ENCODE results near the gene TRDMT1. TPM values are rescaled to one million over a fixed set of nuclear protein-coding genes. Genes with fewer than 3 reads are reported as not detected.

Gene TRDMT1
- polyA plus RNA-seq, 1 experiment = 2.4 TPM

- TF ChIP-seq, protein P1, sequence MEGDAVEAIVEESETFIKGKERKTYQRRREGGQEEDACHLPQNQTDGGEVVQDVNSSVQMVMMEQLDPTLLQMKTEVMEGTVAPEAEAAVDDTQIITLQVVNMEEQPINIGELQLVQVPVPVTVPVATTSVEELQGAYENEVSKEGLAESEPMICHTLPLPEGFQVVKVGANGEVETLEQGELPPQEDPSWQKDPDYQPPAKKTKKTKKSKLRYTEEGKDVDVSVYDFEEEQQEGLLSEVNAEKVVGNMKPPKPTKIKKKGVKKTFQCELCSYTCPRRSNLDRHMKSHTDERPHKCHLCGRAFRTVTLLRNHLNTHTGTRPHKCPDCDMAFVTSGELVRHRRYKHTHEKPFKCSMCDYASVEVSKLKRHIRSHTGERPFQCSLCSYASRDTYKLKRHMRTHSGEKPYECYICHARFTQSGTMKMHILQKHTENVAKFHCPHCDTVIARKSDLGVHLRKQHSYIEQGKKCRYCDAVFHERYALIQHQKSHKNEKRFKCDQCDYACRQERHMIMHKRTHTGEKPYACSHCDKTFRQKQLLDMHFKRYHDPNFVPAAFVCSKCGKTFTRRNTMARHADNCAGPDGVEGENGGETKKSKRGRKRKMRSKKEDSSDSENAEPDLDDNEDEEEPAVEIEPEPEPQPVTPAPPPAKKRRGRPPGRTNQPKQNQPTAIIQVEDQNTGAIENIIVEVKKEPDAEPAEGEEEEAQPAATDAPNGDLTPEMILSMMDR (IDR thresholded peaks at IDR 0.05; ENCODE audit: insufficient read depth, low read depth, low read length) = no peak
- ChIA-PET CTCF (interaction anchor here (1.0 to 1.4 kb wide), 2 partner anchors 10 to 66 kb away, joined by 3 to 4 read pairs; no protein-coding TSS in a partner anchor), POLR2A (no interaction called here)
- Histone ChIP-seq H3K4me3 (ENCODE audit: low read depth, low read length) (no peak overlapping the region), H3K27me3 (ENCODE audit: control insufficient read depth, insufficient read depth, low read length) (no peaks in the 10 kb centered on the region), H3K36me3 (ENCODE audit: control insufficient read depth, insufficient read depth, low read length) (no peaks in the 10 kb centered on the region)
- no peak for DNase-seq (ENCODE audit: low read depth)
Observed at GRCh38 chr10:17134282-17134681, 67.2 kb downstream of the TRDMT1 start.

DNA sequence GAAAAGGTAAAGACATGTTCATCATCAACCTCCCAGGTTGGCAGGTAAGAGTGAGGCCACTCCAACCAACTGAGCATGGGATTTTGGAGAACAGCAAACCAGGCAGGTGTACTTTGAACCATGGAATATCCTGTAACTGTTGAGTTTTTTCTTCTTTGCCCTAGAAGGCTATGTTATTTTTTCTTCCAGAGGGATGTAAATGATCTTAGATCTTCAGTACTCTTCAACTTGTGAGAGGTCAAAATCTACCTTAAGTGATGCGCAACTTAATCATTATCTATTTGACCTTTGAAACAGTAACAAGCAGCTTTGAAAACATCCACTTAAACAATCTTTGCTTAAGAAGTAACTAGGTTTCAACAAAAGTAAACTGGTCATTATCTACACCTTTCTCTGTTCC is 71.7 kb downstream of the TRDMT1 start, which contains the start of gene CUBN:
CUBN (minus strand) TSS at position 71 of the 400 bp plus-strand sequence; CDS start at position 25, 46 bp downstream.
- CTCF ChIA-PET = no interaction called here
- DNase-seq (ENCODE audit: low read depth) = no peak
- H3K4me3 ChIP-seq (ENCODE audit: low read depth, low read length) = no peak within 1 kb of the TSS
- TF ChIP-seq, protein P1 (IDR thresholded peaks at IDR 0.05; ENCODE audit: insufficient read depth, low read depth, low read length) = no peak
- no peaks in the 10 kb centered on the region for H3K27me3 ChIP-seq (ENCODE audit: control insufficient read depth, insufficient read depth, low read length)
- H3K36me3 ChIP-seq (ENCODE audit: control insufficient read depth, insufficient read depth, low read length) = no peaks in the 10 kb centered on the region
- POLR2A ChIA-PET = no interaction called here

DNA sequence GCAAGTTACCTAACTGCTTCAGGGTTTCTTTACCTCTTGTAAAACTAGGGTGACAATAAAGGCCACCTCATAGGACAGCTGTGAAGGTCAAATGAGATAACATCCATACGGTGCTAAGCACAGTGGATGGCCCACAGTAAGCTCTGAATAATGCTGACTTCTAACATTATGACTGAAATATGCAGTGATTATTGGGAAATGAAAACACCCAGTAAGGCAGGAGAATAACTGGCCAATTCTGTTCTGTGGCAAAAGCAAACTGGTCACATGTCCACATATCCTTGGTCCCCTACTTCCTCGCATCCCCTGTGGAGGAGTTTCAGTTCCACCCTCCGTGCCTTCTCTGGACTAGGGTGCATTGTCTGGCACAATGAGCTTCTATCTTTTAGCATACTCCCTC is 73.2 kb downstream of the TRDMT1 start:
- ChIA-PET CTCF (interaction anchor here (0.5 kb wide), 1 partner anchor 286 kb away, joined by 5 read pairs; no protein-coding TSS in a partner anchor), POLR2A (no interaction called here)

DNA sequence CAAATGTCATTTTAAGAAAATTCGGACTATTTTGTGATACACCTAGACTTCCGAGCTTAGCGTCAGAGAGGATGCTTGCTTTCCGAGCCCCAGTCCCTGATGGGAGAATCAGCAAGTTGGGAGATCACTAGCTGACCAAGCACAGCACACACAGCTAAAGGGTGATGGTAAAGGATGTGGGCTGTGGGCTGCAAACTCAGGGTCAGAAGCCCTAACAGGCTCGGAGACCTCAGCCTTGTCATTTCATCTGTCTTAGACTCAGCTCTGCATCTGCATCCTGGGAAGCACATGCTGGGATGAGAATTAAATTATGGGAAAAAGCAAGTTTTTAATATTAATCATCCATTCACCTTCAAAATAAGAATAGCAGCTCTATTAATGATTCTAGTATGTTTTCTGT is 75.1 kb downstream of the TRDMT1 start:
- no peak for DNase-seq (ENCODE audit: low read depth)
- POLR2A ChIA-PET = no interaction called here
- H3K27me3 ChIP-seq (ENCODE audit: control insufficient read depth, insufficient read depth, low read length) = no peaks in the 10 kb centered on the region
- TF ChIP-seq, protein P1 (IDR thresholded peaks at IDR 0.05; ENCODE audit: insufficient read depth, low read depth, low read length) = no peak
- H3K36me3 ChIP-seq (ENCODE audit: control insufficient read depth, insufficient read depth, low read length) = no peaks in the 10 kb centered on the region
- H3K4me3 ChIP-seq (ENCODE audit: low read depth, low read length) = no peak overlapping the region
- CTCF ChIA-PET = no interaction called here

More for the DNA sequence above, 73.2 kb downstream of the TRDMT1 start:
- Histone ChIP-seq H3K36me3 (ENCODE audit: control insufficient read depth, insufficient read depth, low read length) (no peaks in the 10 kb centered on the region), H3K27me3 (ENCODE audit: control insufficient read depth, insufficient read depth, low read length) (no peaks in the 10 kb centered on the region), H3K4me3 (ENCODE audit: low read depth, low read length) (no peak overlapping the region)
- DNase-seq (ENCODE audit: low read depth) = no peak
- TF ChIP-seq, protein P1 (IDR thresholded peaks at IDR 0.05; ENCODE audit: insufficient read depth, low read depth, low read length) = no peak

DNA sequence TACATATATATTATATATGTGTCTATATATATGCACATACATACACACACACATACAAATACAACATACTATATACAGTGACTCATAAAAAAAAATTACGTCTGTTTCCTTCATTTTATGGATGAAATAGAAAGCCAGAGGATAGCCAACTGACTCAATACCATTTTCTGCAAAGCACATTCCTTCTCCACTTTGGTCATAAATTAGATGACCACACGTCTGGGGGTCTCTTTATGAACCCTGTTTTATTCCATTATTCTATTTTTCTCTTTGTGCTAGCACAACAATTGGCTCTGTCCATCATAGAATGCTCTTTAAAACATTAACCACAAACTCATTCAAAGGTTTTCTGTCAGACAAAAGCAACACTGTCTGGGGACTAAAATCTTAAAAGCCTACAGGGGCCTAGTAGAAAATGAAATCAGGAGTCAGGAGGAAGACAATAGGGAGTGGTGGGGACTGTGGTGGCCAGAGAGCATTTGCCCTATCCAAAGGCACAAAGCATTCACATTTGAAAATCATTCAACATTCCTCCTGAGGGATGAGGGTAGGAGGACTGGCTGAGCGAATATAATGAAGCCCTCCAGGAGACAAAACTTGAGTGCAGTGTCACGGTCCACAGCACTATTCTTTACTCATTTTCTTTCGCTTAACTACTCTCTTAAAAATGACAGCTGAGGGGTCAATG is 76.1 kb downstream of the TRDMT1 start:
- TF ChIP-seq, protein P1 (IDR thresholded peaks at IDR 0.05; ENCODE audit: insufficient read depth, low read depth, low read length) = no peak
- H3K4me3 ChIP-seq (ENCODE audit: low read depth, low read length) = no peak overlapping the region
- ChIA-PET POLR2A (no interaction called here), CTCF (no interaction called here)
- no peak for DNase-seq (ENCODE audit: low read depth)
- no peaks in the 10 kb centered on the region for H3K27me3 ChIP-seq (ENCODE audit: control insufficient read depth, insufficient read depth, low read length)
- no peaks in the 10 kb centered on the region for H3K36me3 ChIP-seq (ENCODE audit: control insufficient read depth, insufficient read depth, low read length)
